ENCODE measurements around the gene DCAF8.
A peak's percentile ranks its signal among the peaks of the same experiment; 100 is the strongest.

Gene DCAF8

DNA sequence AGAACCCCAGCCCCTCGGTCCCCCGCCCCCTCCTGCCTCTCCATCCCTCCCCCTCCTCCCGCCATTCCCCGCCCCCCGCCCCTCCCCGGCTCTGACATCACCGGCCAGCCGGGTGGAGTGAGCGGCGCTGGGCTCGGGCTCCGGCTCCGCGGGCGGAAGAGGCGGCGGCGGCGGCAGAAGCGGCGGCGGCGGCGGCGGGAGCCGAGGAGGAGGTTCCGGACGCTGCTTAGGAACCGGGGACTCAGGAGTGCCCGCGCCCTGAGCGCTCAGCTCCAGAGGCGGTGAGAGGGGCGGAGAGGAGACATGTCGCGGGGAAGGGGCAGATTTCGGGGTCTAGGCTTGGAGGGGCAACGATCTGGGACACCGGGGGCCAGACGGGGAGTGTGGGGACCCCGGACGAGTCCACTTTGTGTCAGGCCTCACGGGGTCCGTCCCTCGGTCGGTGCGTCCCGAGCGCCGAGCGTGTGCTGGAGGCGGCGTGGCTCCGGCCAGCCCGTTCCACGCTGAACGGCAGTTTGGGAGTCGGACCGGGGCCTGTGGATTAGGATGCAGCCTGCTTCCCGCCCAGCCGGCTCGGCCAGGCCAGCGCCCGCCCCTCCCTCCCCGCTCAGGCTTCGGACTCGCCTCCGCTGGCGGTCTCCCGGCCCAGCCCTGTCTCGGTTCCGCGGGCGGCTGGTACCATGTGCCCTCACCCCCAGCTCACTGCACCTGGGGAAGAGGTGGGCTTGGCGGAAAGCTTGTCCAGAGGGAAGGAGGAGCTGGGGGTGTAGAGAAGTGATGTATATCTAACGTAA lies 56.9 kb downstream of the DCAF8 start, which contains the start of gene PEA15:
PEA15 (plus strand) TSS at position 143 of the 794 bp plus-strand sequence. CDS start 6,161 bp downstream, outside the sequence.
- TF ChIP-seq, protein P1, sequence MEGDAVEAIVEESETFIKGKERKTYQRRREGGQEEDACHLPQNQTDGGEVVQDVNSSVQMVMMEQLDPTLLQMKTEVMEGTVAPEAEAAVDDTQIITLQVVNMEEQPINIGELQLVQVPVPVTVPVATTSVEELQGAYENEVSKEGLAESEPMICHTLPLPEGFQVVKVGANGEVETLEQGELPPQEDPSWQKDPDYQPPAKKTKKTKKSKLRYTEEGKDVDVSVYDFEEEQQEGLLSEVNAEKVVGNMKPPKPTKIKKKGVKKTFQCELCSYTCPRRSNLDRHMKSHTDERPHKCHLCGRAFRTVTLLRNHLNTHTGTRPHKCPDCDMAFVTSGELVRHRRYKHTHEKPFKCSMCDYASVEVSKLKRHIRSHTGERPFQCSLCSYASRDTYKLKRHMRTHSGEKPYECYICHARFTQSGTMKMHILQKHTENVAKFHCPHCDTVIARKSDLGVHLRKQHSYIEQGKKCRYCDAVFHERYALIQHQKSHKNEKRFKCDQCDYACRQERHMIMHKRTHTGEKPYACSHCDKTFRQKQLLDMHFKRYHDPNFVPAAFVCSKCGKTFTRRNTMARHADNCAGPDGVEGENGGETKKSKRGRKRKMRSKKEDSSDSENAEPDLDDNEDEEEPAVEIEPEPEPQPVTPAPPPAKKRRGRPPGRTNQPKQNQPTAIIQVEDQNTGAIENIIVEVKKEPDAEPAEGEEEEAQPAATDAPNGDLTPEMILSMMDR (IDR thresholded peaks at IDR 0.05; ENCODE audit: borderline replicate concordance, insufficient read depth, low read depth, low read length): no peak
- H3K4me3 ChIP-seq (ENCODE audit: low read depth, low read length): peak within 1 kb of the TSS; percentile 100

DNA sequence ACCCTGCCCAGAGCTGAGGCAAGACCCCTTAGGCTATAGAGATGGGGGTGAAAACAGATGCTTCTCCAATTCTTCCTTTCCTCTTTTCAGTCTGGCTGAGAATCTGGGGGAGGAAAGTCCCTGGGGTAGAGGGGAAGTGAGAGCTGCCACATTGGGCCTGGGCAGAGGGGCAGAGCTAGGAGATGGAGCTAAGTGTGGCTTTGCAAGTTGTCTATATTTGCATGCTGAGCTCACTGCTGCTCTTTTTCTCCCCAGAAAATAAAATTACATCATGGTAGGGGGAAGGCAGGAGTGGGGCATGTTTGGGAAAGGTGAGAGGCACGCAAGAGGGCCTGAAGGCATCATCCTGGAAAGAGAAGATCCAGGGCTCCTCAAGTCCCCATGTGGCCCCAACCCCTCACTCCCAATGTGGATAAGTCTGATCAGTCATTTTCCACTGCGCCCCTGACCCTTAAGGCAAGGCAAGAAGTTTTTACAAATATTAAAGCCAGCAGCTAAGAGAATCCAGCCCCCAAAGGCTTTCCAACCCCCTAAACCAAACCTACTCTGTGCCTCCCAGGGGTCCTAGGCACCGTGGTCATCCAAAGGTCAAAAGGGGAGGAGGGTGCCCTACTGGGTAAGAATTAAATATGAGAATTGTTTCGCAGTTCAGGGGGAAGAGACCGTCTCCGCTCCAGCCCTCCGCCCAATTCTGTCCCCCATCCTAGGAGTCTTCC lies 57.7 kb downstream of the DCAF8 start:
- TF ChIP-seq, protein P1 (IDR thresholded peaks at IDR 0.05; ENCODE audit: borderline replicate concordance, insufficient read depth, low read depth, low read length): no peak

DNA sequence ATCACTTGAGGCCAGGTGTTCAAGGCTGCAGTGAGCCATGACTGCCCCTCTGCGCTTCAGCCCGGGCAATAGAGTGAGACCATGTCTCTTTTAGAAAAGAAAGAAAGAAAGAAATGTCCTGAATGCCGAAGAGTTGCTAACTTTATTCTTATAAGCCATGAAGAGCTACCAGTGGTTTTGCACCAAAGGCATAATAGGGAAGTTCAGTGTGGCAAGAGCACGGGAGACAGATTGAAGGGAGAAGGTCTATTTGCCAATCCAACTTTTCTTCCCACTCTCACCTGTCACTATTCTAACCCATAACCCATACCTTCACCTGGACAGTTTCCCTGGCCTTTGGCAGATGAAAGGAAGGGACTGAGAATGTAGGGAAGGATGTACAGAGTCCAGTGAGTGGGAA lies 61.6 kb downstream of the DCAF8 start:
- no peak overlapping the region for H3K4me3 ChIP-seq (ENCODE audit: low read depth, low read length)
- TF ChIP-seq, protein P1 (IDR thresholded peaks at IDR 0.05; ENCODE audit: borderline replicate concordance, insufficient read depth, low read depth, low read length): no peak

More for the DNA sequence above, 57.7 kb downstream of the DCAF8 start:
- peak overlapping the region; percentile 38 for H3K4me3 ChIP-seq (ENCODE audit: low read depth, low read length)

DNA sequence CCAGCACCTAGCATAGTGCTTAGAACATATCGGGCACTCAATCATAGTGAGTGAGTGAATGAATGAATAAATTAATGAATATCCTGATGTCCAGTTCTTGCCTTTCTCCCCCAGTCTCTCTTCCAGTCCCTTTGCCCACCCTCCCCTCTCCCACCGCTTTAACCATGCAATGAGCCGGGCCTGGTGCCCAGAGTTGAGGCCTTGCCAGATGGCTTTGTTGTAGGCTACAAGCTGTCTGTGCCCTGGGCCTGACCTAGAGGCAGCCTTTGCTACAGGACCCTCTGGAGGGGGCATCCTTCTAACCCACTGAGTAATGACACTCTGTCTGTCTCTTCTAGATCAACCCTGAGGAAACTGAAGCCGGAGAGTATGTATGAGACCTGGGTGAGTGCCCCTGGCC lies 65.1 kb downstream of the DCAF8 start:
- TF ChIP-seq, protein P1 (IDR thresholded peaks at IDR 0.05; ENCODE audit: borderline replicate concordance, insufficient read depth, low read depth, low read length): no peak
- no peak overlapping the region for H3K4me3 ChIP-seq (ENCODE audit: low read depth, low read length)

DNA sequence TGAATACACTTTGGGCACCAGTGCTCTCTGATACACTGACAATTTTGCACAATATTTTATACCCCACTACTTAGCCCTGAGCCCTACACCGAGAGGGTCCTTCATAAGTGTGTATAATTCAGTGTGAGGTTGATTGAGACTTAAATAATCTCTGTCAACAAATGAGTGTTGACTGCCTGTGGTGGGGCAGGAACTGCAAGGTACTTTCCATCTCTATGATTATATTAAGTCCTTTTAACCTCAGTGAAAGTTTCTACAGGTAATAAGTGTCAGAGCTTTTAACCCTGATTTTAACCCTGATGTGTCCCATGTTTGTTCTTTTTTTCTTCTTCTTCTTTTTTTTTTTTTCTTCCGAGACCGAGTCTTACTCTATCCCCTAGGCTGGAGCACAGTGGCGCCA lies 66.2 kb downstream of the DCAF8 start:
- TF ChIP-seq, protein P1 (IDR thresholded peaks at IDR 0.05; ENCODE audit: borderline replicate concordance, insufficient read depth, low read depth, low read length): no peak
- no peak overlapping the region for H3K4me3 ChIP-seq (ENCODE audit: low read depth, low read length)

DNA sequence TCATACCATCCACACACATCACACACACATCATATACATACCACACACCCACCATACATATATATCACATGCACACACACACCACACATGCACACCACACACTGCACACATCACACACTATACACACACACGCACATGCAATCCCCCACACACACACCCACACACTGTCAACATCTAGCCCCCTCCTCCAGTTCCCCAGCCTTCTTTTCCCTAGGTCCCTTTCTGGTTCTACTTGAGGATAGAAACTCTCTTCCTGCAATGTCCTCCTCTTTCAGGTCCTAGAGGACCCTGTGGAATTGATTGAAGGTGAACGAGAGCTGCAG lies 67.7 kb downstream of the DCAF8 start:
- no peak overlapping the region for H3K4me3 ChIP-seq (ENCODE audit: low read depth, low read length)
- TF ChIP-seq, protein P1 (IDR thresholded peaks at IDR 0.05; ENCODE audit: borderline replicate concordance, insufficient read depth, low read depth, low read length): no peak
